IMR-90 (cell line): ENCODE results near the gene SSTR1. TPM values are rescaled to one million over a fixed set of nuclear protein-coding genes. Genes with fewer than 3 reads are reported as not detected.

ENCODE experiments used
- ATAC-seq: fragments of 200-7000 bp; cut with Tn5 transposase; 2 replicates; pipeline ENCODE4 v1.9.1; 2020; ENCODE audit warnings: low read depth, mild to moderate bottlenecking, moderate library complexity
- BruUV-seq: library from RNA; stranded (reverse); fragments of 400-500 nt; replicated peaks from 2 replicates; lab custom pipeline; 2021; lab: Mats Ljungman, UMichigan
- CTCF ChIA-PET: fragments of 300-600 bp; formaldehyde crosslinking; extraction: SDS; loops from one replicate; lab custom pipeline; 2021; ENCODE audit warnings: antibody characterized with exemption; lab: Yijun Ruan, JAX
- POLR2A ChIA-PET: fragments of 300-600 bp; sonication (Branson Sonifier 250); formaldehyde crosslinking; loops from one replicate; lab custom pipeline; 2022; ENCODE audit warnings: antibody characterized with exemption; ENCODE audit not compliant: unreplicated experiment; lab: Charles Lee
- DNase-seq: peaks from one replicate; pipeline ENCODE4 v3.0.0; 2013
- H2AFZ ChIP-seq: replicated peaks from 2 replicates; pipeline ENCODE3; 2013; ENCODE audit warnings: low read length, mild to moderate bottlenecking; ENCODE audit not compliant: poor library complexity
- H2AK5ac ChIP-seq: 2 replicates; pipeline ENCODE4 v1.6.1; 2013; ENCODE audit warnings: low read depth, low read length, inconsistent platforms
- H2AK9ac ChIP-seq: replicated peaks from 2 replicates; pipeline ENCODE3; 2013; ENCODE audit warnings: mild to moderate bottlenecking, low read depth, low read length, moderate library complexity; ENCODE audit not compliant: poor library complexity
- H2BK120ac ChIP-seq: 2 replicates; pipeline ENCODE4 v1.6.1; 2013; ENCODE audit warnings: low read depth, low read length, inconsistent platforms
- H2BK15ac ChIP-seq: 3 replicates; pipeline ENCODE4 v1.6.1; 2013; ENCODE audit warnings: low read depth, low read length, inconsistent platforms
- H2BK20ac ChIP-seq: 2 replicates; pipeline ENCODE4 v1.6.1; 2013; ENCODE audit warnings: low read depth, mild to moderate bottlenecking, inconsistent platforms, low read length, moderate library complexity
- H2BK5ac ChIP-seq: 2 replicates; pipeline ENCODE4 v1.6.1; 2013; ENCODE audit warnings: mild to moderate bottlenecking, low read depth, low read length, inconsistent platforms; ENCODE audit not compliant: poor library complexity, severe bottlenecking
- H3K14ac ChIP-seq: replicated peaks from 2 replicates; pipeline ENCODE4 v1.6.1; 2013; ENCODE audit warnings: low read depth, low read length, inconsistent platforms
- H3K18ac ChIP-seq: 2 replicates; pipeline ENCODE4 v1.6.1; 2013; ENCODE audit warnings: low read depth, low read length, control low read depth
- H3K23ac ChIP-seq: 2 replicates; pipeline ENCODE4 v1.6.1; 2013; ENCODE audit warnings: low read depth, low read length, inconsistent platforms
- H3K27ac ChIP-seq: 2 replicates; pipeline ENCODE4 v1.5.1; 2013; ENCODE audit warnings: mild to moderate bottlenecking, control low read depth, low read length; ENCODE audit not compliant: insufficient read depth
- H3K27me3 ChIP-seq: 2 replicates; pipeline ENCODE4 v1.6.1; 2013; ENCODE audit warnings: low read length; ENCODE audit not compliant: control insufficient read depth, insufficient read depth
- H3K36me3 ChIP-seq: 2 replicates; pipeline ENCODE4 v1.6.1; 2013; ENCODE audit warnings: low read length, mixed read lengths; ENCODE audit not compliant: control insufficient read depth, insufficient read depth
- H3K4ac ChIP-seq: 2 replicates; pipeline ENCODE4 v1.6.1; 2013; ENCODE audit warnings: low read depth, low read length, inconsistent platforms
- H3K4me1 ChIP-seq: 2 replicates; pipeline ENCODE4 v1.6.1; 2013; ENCODE audit warnings: low read length, mixed read lengths; ENCODE audit not compliant: control insufficient read depth, insufficient read depth
- H3K4me2 ChIP-seq: 2 replicates; pipeline ENCODE4 v1.6.1; 2013; ENCODE audit warnings: low read depth, mild to moderate bottlenecking, control low read depth, low read length, moderate library complexity
- H3K4me3 ChIP-seq: 2 replicates; pipeline ENCODE4 v1.5.1; 2013; ENCODE audit warnings: low read depth, mild to moderate bottlenecking, control low read depth, low read length, moderate library complexity; ENCODE audit not compliant: insufficient read depth
- H3K56ac ChIP-seq: 2 replicates; pipeline ENCODE4 v1.6.1; 2013; ENCODE audit warnings: low read length, inconsistent platforms; ENCODE audit not compliant: insufficient read depth; ENCODE audit errors: extremely low read depth
- H3K79me1 ChIP-seq, 2 experiments: 2 replicates each; pipeline ENCODE4 v1.6.1; 2013; ENCODE audit warnings: low read length in 2 of 2, inconsistent platforms in 1 of 2, low read depth in 1 of 2
- H3K9ac ChIP-seq: 2 replicates; pipeline ENCODE4 v1.6.1; 2013; ENCODE audit warnings: low read depth, low read length, control low read depth
- H3K9me1 ChIP-seq: 2 replicates; pipeline ENCODE4 v1.6.1; 2013; ENCODE audit warnings: low read length, inconsistent platforms; ENCODE audit not compliant: insufficient read depth
- H3K9me3 ChIP-seq: 2 replicates; pipeline ENCODE4 v1.6.1; 2013; ENCODE audit warnings: low read length; ENCODE audit not compliant: control insufficient read depth, insufficient read depth
- H4K20me1 ChIP-seq: 2 replicates; pipeline ENCODE4 v1.6.1; 2013; ENCODE audit warnings: low read length, inconsistent platforms; ENCODE audit not compliant: insufficient read depth
- H4K5ac ChIP-seq: 2 replicates; pipeline ENCODE4 v1.6.1; 2013; ENCODE audit warnings: mild to moderate bottlenecking, low read depth, low read length, control low read depth
- H4K8ac ChIP-seq, 2 experiments: 2 replicates each; pipeline ENCODE4 v1.6.1; 2013; ENCODE audit warnings: low read depth in 2 of 2, low read length in 2 of 2, control low read depth in 1 of 2, inconsistent platforms in 1 of 2
- H4K91ac ChIP-seq: 2 replicates; pipeline ENCODE4 v1.6.1; 2013; ENCODE audit warnings: low read depth, low read length, inconsistent platforms; ENCODE audit not compliant: insufficient read depth
- CTCF ChIP-seq: conservative IDR thresholded peaks from 2 replicates; pipeline ENCODE4 v1.5.1; 2012; ENCODE audit warnings: mild to moderate bottlenecking, low read depth, low read length, improper control_type of control experiment
- FOS ChIP-seq: fragments of 150-350 bp; IDR thresholded peaks from 2 replicates; pipeline ENCODE4 v1.6.1; 2016; ENCODE audit warnings: low read depth, low read length
- NFE2L2 ChIP-seq: fragments of 150-350 bp; IDR thresholded peaks from 2 replicates; pipeline ENCODE4 v1.6.1; 2016; ENCODE audit warnings: low read depth, mild to moderate bottlenecking, low read length
- WGBS, 2 experiments: methylation state at CpG; one replicate each; pipeline versions ENCODE4 v1.1.5 to v1.1.7; 2013; ENCODE audit warnings: missing lambda C conversion rate in 2 of 2; ENCODE audit not compliant: insufficient read length in 1 of 2; ENCODE audit errors: extremely low coverage in 2 of 2; 5-methylcytosine and 5-hydroxymethylcytosine counted together
- dilution Hi-C: fragments of 300-500 bp; cut with HindIII; formaldehyde crosslinking; loops from one replicate; pipeline ENCODE4 v1.14.3; 2018; ENCODE audit warnings: low sequenced_read_pairs; ENCODE audit not compliant: unreplicated experiment
- in situ Hi-C: fragments of 300-500 bp; cut with MboI; formaldehyde crosslinking; loops from 3 replicates; pipeline ENCODE4 v1.14.3; 2019; ENCODE audit warnings: low sequenced_read_pairs, inconsistent platforms, mixed read lengths
- intact Hi-C: fragments of 100-400 bp; cut with micrococcal nuclease; formaldehyde crosslinking; loops from 2 replicates; pipeline ENCODE4 v1.10.0; 2022
- polyA plus RNA-seq, 3 experiments: library from polyadenylated mRNA; depleted of rRNA; stranded (reverse); fragments of >200 nt; gene quantifications; 2 replicates each; pipeline ENCODE4 v1.2.3, GENCODE V29; 2012; ENCODE audit warnings: low replicate concordance in 1 of 3
- total RNA-seq: library from RNA; depleted of rRNA; stranded (reverse); fragments of >200 nt; gene quantifications from 2 replicates; pipeline ENCODE4 v1.2.3, GENCODE V29; 2012
- TF ChIP-seq, protein P1 (sequence below): fragments of 150-350 bp; IDR thresholded peaks from 2 replicates; pipeline ENCODE4 v1.6.1; 2017; ENCODE audit warnings: mild to moderate bottlenecking, antibody characterized with exemption, low read length, low read depth

Gene SSTR1
- total and polyA plus RNA-seq, 2 of the 4 experiments (the other 2 are of a cell fraction): 1.1 to 5.5 TPM

- POLR2A ChIA-PET: no interaction called here
- no CpG with 5 or more reads among the region's 3 CpGs for WGBS, 2 experiments
Measured at GRCh38 chr14:38248321-38249028, 40.8 kb downstream of the SSTR1 start.

More at GRCh38 chr14:38248321-38249028, 40.8 kb downstream of the SSTR1 start:
- ATAC-seq (no peak), DNase-seq (no peak)
- TF ChIP-seq NFE2L2 (0 out of 2 replicates have a peak, but pooled peaks have one; percentile 16), CTCF (0 out of 2 replicates have a peak, but pooled peaks have one; percentile 6), FOS (no peak)
- TF ChIP-seq, protein P1, sequence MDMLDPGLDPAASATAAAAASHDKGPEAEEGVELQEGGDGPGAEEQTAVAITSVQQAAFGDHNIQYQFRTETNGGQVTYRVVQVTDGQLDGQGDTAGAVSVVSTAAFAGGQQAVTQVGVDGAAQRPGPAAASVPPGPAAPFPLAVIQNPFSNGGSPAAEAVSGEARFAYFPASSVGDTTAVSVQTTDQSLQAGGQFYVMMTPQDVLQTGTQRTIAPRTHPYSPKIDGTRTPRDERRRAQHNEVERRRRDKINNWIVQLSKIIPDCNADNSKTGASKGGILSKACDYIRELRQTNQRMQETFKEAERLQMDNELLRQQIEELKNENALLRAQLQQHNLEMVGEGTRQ: no peak
- no peaks in the 10 kb centered on the region for H3K4me1 ChIP-seq
- no peak overlapping the region for H2BK15ac ChIP-seq
- no peak overlapping the region for H3K4me3 ChIP-seq
- H4K91ac ChIP-seq: no peak overlapping the region
- H3K9ac ChIP-seq: no peak overlapping the region
- no peak overlapping the region for H3K14ac ChIP-seq
- no peak overlapping the region for H4K5ac ChIP-seq
- in situ Hi-C loops: no loop called here
- intact Hi-C loops: no loop called here
- H3K56ac ChIP-seq: no peak overlapping the region
- no peak overlapping the region for H3K18ac ChIP-seq
- BruUV-seq: no TSS peak
- H3K9me3 ChIP-seq: no peaks in the 10 kb centered on the region
- H3K79me1 ChIP-seq: no peaks in the 10 kb centered on the region
- no peaks in the 10 kb centered on the region for H4K20me1 ChIP-seq
- no peak overlapping the region for H3K23ac ChIP-seq
- CTCF ChIA-PET: no interaction called here
- no peak overlapping the region for H2AK5ac ChIP-seq
- no peaks in the 10 kb centered on the region for H3K9me1 ChIP-seq
- H3K36me3 ChIP-seq: no peaks in the 10 kb centered on the region
- no peak overlapping the region for H3K27ac ChIP-seq
- H2BK20ac ChIP-seq: no peak overlapping the region
- H4K8ac ChIP-seq: no peak overlapping the region
- no peak overlapping the region for H3K4me2 ChIP-seq
- dilution Hi-C loops: no loop called here
- no peak overlapping the region for H2BK120ac ChIP-seq
- no peak overlapping the region for H3K4ac ChIP-seq
- no peak overlapping the region for H2BK5ac ChIP-seq
- H2AFZ ChIP-seq: no peak overlapping the region
- H2AK9ac ChIP-seq: no peak overlapping the region
- H3K27me3 ChIP-seq: no peaks in the 10 kb centered on the region
